ENCODE data around the gene SCARB2. TPM values are rescaled to one million over a fixed set of nuclear protein-coding genes. Genes with fewer than 3 reads are reported as not detected.

SCARB2 gene
- total RNA-seq, 1 donor from 2014 or later = 76.3 TPM

DNA sequence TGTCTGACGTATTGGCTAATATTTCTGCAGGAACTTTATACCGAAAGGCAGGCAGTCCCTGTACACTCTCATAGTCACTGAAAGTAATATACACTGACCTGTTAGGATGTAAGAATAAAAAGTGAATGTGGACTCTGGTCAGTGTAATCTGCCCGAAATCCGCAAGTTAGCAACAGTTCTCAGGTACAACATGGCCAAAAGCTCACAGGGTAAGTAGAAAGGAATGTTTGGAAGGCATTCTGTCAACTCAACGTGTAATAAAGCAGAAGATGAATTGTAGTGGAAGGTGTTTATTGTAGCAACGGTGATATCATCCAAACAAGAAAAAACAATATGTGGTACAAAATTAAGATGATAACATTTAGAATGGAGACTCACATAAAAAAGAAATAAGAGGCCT is 39.4 kb downstream of the SCARB2 start:
- no peak overlapping the region for H3K4me3 ChIP-seq (ENCODE audit: low read depth, low read length)
- TF ChIP-seq CTCF (conservative IDR thresholded peaks at IDR 0.05; ENCODE audit: low read depth, low read length) = no peak
- no peak for DNase-seq (ENCODE audit: low read depth)

GRCh38 chr4:76168688-76169087 is 44.9 kb downstream of the SCARB2 start:
- DNase-seq (ENCODE audit: low read depth) = no peak
- no peak overlapping the region for H3K4me3 ChIP-seq (ENCODE audit: low read depth, low read length)
- no peak for TF ChIP-seq CTCF (conservative IDR thresholded peaks at IDR 0.05; ENCODE audit: low read depth, low read length)

DNA sequence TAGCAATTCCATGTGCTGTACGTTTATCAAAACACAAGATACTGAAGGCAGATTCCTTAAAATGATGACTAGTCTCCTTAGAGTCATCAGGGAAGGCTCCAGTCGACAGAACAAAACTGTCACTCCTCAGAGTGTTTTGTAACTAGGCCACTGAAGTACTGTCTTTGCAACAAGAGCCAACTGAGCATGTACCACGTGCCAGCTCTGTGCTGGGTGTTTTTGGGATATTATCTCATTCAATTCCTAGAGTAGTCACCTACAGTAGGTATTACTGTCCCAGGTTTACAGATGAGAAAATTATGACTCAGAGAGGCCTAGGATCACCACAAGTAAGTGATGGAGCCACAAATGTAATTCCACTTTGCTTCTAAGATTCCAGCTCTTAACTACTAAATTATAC is 47.1 kb downstream of the SCARB2 start:
- no peak overlapping the region for H3K4me3 ChIP-seq (ENCODE audit: low read depth, low read length)
- DNase-seq (ENCODE audit: low read depth) = no peak
- TF ChIP-seq CTCF (conservative IDR thresholded peaks at IDR 0.05; ENCODE audit: low read depth, low read length) = no peak

DNA sequence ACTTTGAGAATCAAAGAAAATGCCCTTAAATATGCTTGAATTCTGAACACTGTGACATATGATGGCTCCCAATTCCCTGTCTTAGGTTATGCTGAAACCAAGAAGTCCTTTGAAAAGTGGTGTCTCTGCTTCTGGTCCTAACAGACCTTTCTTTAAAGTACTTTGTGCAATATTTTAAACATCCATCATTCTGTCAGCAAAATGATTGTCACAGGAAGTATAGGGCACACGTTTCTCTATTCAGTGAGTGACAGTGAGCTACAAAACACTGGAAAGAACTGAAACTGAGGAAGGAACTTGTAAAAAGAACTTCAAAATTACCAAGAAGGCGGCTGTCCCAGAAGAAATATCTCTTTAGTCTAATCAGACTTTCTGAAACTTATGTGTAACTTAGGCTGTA is 53.3 kb downstream of the SCARB2 start:
- no peak overlapping the region for H3K4me3 ChIP-seq (ENCODE audit: low read depth, low read length)
- no peak for TF ChIP-seq CTCF (conservative IDR thresholded peaks at IDR 0.05; ENCODE audit: low read depth, low read length)
- DNase-seq (ENCODE audit: low read depth) = no peak

DNA sequence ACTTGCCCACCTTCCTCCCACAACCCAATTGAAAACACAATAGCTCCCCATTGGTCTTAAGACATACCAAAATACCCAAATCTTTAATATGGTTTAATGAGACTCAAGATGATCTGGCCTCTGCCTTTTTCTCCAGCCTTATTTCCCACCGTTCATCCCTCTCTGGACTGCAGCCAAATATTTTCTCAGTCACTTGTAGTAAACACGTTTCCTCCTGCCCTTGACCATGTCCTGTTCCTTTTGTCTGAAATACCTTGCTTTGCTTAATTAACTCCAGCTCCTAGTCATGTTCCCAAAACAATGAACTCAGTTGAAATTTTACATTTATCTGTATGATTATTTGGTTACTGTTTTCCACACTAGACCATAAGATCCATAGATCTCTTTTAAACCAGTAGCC is 57.0 kb downstream of the SCARB2 start:
- H3K4me3 ChIP-seq (ENCODE audit: low read depth, low read length) = no peak overlapping the region
- no peak for DNase-seq (ENCODE audit: low read depth)
- TF ChIP-seq CTCF (conservative IDR thresholded peaks at IDR 0.05; ENCODE audit: low read depth, low read length) = no peak

DNA sequence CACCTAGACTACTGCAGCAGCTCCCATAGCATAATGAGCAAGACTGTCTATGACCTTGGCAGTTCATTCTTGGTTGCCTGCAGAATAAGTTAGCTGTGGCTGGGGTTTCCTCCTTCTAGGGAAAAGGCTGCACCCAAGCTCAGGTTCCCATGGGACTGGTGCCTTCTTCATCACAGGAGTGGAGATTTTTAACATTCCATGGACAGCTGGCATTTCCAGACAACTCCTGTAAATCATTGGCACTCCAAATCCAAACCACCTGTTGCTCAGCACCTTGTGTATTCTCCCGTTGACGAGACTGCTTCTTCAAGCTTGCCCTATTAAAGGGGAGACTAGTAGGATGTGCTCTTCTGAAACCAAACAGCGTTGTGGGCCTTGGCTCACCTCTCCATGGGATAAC is 57.6 kb downstream of the SCARB2 start:
- DNase-seq (ENCODE audit: low read depth) = no peak
- H3K4me3 ChIP-seq (ENCODE audit: low read depth, low read length) = no peak overlapping the region
- TF ChIP-seq CTCF (conservative IDR thresholded peaks at IDR 0.05; ENCODE audit: low read depth, low read length) = no peak

DNA sequence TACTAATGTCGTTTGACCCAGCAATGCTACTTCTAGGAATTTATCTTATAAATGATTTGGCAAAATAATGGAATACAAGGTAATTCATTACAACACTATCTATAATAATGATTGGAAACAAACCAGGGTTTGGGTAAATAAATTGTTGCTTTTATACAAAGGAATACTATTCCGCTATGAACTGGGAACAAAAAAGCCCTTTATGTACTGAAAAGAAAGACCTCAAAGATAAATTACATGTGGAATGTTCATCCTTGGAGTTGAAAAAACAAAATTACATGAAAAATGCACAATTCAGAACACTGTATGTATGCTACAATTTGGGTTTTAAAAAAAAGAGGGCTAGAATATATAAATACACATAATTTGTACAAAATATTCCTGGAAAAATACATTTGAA is 60.3 kb downstream of the SCARB2 start:
- H3K4me3 ChIP-seq (ENCODE audit: low read depth, low read length) = no peak overlapping the region
- TF ChIP-seq CTCF (conservative IDR thresholded peaks at IDR 0.05; ENCODE audit: low read depth, low read length) = no peak
- DNase-seq (ENCODE audit: low read depth) = no peak

Measured in epithelial cell of proximal tubule (primary cell).